K562 (cell line): ENCODE measurements around the gene RPLP2. TPM values are rescaled to one million over a fixed set of nuclear protein-coding genes. Genes with fewer than 3 reads are reported as not detected.

Source experiments
- BRF1 ChIP-seq: IDR thresholded peaks from 3 replicates; pipeline ENCODE4 v1.6.1; 2011; ENCODE audit warnings: borderline replicate concordance, mild to moderate bottlenecking; ENCODE audit not compliant: insufficient read length; ENCODE audit errors: extremely low read depth
- CCAR2 ChIP-seq: fragments of 200-400 bp; formaldehyde crosslinking; IDR thresholded peaks from 2 replicates; pipeline ENCODE4 v1.6.1; 2017; ENCODE audit warnings: mild to moderate bottlenecking, low read depth, low read length
- CEBPB ChIP-seq: fragments of 450-650 bp; IDR thresholded peaks from 2 replicates; pipeline ENCODE4 v1.6.1; 2016; ENCODE audit warnings: missing genetic modification characterization, missing compliant biosample characterization
- CHCHD3 ChIP-seq: fragments of 250-450 bp; sonication (Bioruptor Pico); IDR thresholded peaks from 2 replicates; pipeline ENCODE4 v2.1.2; 2022; ENCODE audit warnings: mild to moderate bottlenecking
- CXXC5 ChIP-seq: fragments of 250-450 bp; sonication (Bioruptor Pico); IDR thresholded peaks from 2 replicates; pipeline ENCODE4 v1.8.0; 2022; ENCODE audit warnings: inconsistent platforms, mild to moderate bottlenecking, moderate library complexity
- FUS ChIP-seq: fragments of 200-400 bp; formaldehyde crosslinking; optimal IDR thresholded peaks from 2 replicates; pipeline ENCODE3; 2017; ENCODE audit warnings: low read depth, low read length
- HNRNPK ChIP-seq: fragments of 200-400 bp; formaldehyde crosslinking; IDR thresholded peaks from one replicate; pipeline ENCODE4 v1.6.1; 2018; ENCODE audit warnings: mild to moderate bottlenecking, low read depth, low read length; ENCODE audit not compliant: poor library complexity, severe bottlenecking
- JUND ChIP-seq, 2 experiments: IDR thresholded peaks; 2 replicates in 1 of 2; 3 replicates in 1 of 2; pipeline ENCODE4 v1.6.1; 2011; ENCODE audit warnings: borderline replicate concordance in 2 of 2, low read depth in 2 of 2, low read length in 2 of 2, improper control_type of control experiment in 1 of 2, missing biosample characterization in 1 of 2, missing genetic modification characterization in 1 of 2, missing genetic modification reagents in 1 of 2
- MCM5 ChIP-seq: fragments of 450-650 bp; IDR thresholded peaks from 2 replicates; pipeline ENCODE4 v1.6.1; 2016; ENCODE audit warnings: low read depth
- PPARD ChIP-seq: fragments of 250-450 bp; sonication (Bioruptor Pico); IDR thresholded peaks from 2 replicates; pipeline ENCODE4 v1.8.0; 2022; ENCODE audit warnings: inconsistent platforms, mild to moderate bottlenecking, moderate library complexity
- RAD21 ChIP-seq, 2 experiments: fragments of 250-450 bp in 1 of 2; fragments of 450-650 bp in 1 of 2; sonication (Bioruptor Pico) in 1 of 2; formaldehyde crosslinking in 1 of 2; IDR thresholded peaks in 1 of 2; conservative IDR thresholded peaks in 1 of 2; 2 replicates each; pipeline versions ENCODE4 v1.4.0 to v1.8.0; 2020 to 2022; ENCODE audit warnings: mild to moderate bottlenecking in 2 of 2, moderate library complexity in 1 of 2
- SPI1 ChIP-seq: IDR thresholded peaks from 2 replicates; pipeline ENCODE4 v1.6.1; 2011; ENCODE audit warnings: low read depth, low read length, control low read depth, borderline replicate concordance
- SUPT5H ChIP-seq: fragments of 450-650 bp; IDR thresholded peaks from 2 replicates; pipeline ENCODE4 v1.6.1; 2016
- TCFL5 ChIP-seq: fragments of 250-450 bp; sonication (Bioruptor Pico); conservative IDR thresholded peaks from 2 replicates; pipeline ENCODE4 v1.6.1; 2021; ENCODE audit warnings: mild to moderate bottlenecking, moderate library complexity, matching md5 sums
- TSC22D4 ChIP-seq: fragments of 450-650 bp; IDR thresholded peaks from 2 replicates; pipeline ENCODE4 v1.6.1; 2016; ENCODE audit warnings: missing genetic modification characterization, missing biosample characterization, control low read depth
- ZC3H4 ChIP-seq: sonication (generic); formaldehyde crosslinking; IDR thresholded peaks from 2 replicates; pipeline ENCODE4 v1.9.0; 2021; ENCODE audit warnings: missing genetic modification reagents, borderline replicate concordance
- ZNF140 ChIP-seq: fragments of 250-450 bp; sonication (Bioruptor Pico); IDR thresholded peaks from 2 replicates; pipeline ENCODE4 v1.8.0; 2021; ENCODE audit warnings: moderate library complexity, mild to moderate bottlenecking, inconsistent platforms
- ZNF217 ChIP-seq: sonication (generic); formaldehyde crosslinking; IDR thresholded peaks from 2 replicates; pipeline ENCODE4 v1.8.0; 2022; ENCODE audit warnings: mild to moderate bottlenecking, missing genetic modification reagents
- polyA plus RNA-seq, 8 experiments: library from polyadenylated mRNA; depleted of rRNA in 4 of 8; stranded (reverse) in 5 of 8; unstranded in 3 of 8; fragments of >200 nt; fragmentation: Nextera tagmentation in 2 of 8; fragmentation: Illumina TruSeq in 1 of 8; extraction: Ambion mirVana in 2 of 8; extraction: Trizol in 1 of 8; gene quantifications; 2 replicates each; pipeline versions ENCODE4 v1.2.1 to v1.2.3, GENCODE V29; 2011 to 2014; ENCODE audit warnings: inconsistent platforms in 1 of 8, missing spikeins in 1 of 8
- total RNA-seq, 7 experiments: library from RNA; depleted of rRNA in 6 of 7; stranded (reverse); fragments of >200 nt in 6 of 7; fragmentation: Illumina TruSeq in 2 of 7; extraction: Trizol in 2 of 7; gene quantifications; 2 replicates each; pipeline versions ENCODE4 v1.2.1 to v1.2.3, GENCODE V29; 2011 to 2021; ENCODE audit warnings: low replicate concordance in 1 of 7
- TF ChIP-seq, protein P1 (sequence below): fragments of 250-450 bp; sonication (Bioruptor Pico); IDR thresholded peaks from 2 replicates; pipeline ENCODE4 v1.4.0; 2020
- TF ChIP-seq, protein P2 (sequence below): sonication (generic); formaldehyde crosslinking; IDR thresholded peaks from 2 replicates; pipeline ENCODE4 v1.8.1; 2023; ENCODE audit warnings: mild to moderate bottlenecking, missing genetic modification reagents
- TF ChIP-seq, protein P3 (sequence below): fragments of 450-650 bp; formaldehyde crosslinking; IDR thresholded peaks from 2 replicates; pipeline ENCODE4 v1.4.0; 2022; ENCODE audit warnings: missing genetic modification characterization
- TF ChIP-seq, protein P4 (sequence below): sonication (generic); formaldehyde crosslinking; IDR thresholded peaks from 2 replicates; pipeline ENCODE4 v1.8.0; 2022; ENCODE audit warnings: mild to moderate bottlenecking, missing genetic modification reagents, borderline replicate concordance

RPLP2 gene
- total and polyA plus RNA-seq, 9 of the 15 experiments (the other 6 are each of a cell fraction or from before 2014, with no cell fraction given): 528 to 3,807 (median 1,633) TPM

DNA sequence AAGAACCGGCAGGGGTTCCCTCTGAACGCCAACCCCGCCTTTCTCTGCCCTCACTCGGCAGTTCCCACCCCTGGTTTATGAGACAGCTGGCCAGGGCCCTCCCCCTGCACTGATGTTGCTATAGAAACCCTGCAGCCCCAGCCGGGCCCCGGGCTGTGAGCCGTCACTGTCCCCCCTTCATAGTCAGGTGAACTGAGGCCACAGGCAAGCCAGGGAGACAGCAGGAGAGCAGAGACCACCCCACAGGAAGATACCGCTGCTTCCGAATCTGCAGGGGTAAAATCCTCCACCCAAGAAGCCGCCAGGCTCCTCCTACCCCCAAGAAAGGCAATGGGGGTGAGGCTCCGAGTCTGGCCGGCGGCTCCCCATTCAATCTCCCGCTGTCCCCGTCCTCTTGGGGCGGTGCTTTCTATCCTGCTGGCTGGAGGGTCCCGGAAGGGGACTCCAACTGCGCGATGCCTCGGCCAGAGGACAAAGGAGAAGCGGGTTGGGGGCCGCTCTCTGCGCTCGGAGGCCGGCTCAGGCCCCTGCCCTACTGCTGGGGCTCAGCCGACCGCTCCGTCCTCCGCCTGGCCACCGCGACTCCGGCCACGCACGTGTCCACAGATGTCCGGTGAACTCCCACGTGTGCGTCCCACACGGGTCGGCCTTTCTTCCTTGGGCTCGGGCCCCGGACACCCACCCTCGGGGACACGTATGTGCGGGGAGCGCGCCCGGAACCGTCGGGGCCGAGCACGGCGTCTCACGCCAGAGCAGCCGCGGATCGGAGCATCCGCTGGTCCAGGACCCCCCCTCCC lies 12.3 kb upstream of the RPLP2 start (continued):
- no peak for TF ChIP-seq TSC22D4
- TF ChIP-seq, protein P1, sequence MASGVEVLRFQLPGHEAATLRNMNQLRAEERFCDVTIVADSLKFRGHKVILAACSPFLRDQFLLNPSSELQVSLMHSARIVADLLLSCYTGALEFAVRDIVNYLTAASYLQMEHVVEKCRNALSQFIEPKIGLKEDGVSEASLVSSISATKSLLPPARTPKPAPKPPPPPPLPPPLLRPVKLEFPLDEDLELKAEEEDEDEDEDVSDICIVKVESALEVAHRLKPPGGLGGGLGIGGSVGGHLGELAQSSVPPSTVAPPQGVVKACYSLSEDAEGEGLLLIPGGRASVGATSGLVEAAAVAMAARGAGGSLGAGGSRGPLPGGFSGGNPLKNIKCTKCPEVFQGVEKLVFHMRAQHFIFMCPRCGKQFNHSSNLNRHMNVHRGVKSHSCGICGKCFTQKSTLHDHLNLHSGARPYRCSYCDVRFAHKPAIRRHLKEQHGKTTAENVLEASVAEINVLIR (CRISPR knock-in tag): no peak
- TF ChIP-seq CEBPB (tag): no peak
- TF ChIP-seq FUS: no peak
- TF ChIP-seq PPARD: no peak
- TF ChIP-seq, protein P2, sequence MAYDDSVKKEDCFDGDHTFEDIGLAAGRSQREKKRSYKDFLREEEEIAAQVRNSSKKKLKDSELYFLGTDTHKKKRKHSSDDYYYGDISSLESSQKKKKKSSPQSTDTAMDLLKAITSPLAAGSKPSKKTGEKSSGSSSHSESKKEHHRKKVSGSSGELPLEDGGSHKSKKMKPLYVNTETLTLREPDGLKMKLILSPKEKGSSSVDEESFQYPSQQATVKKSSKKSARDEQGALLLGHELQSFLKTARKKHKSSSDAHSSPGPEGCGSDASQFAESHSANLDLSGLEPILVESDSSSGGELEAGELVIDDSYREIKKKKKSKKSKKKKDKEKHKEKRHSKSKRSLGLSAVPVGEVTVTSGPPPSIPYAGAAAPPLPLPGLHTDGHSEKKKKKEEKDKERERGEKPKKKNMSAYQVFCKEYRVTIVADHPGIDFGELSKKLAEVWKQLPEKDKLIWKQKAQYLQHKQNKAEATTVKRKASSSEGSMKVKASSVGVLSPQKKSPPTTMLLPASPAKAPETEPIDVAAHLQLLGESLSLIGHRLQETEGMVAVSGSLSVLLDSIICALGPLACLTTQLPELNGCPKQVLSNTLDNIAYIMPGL (CRISPR knock-in tag): 0 out of 2 replicates have a peak, but pooled peaks have one; percentile 78
- no peak for TF ChIP-seq CCAR2
- no peak for TF ChIP-seq ZNF140 (CRISPR knock-in tag)
- no peak for TF ChIP-seq ZNF217
- no peak for TF ChIP-seq RAD21 (CRISPR knock-in tag; conservative IDR thresholded peaks at IDR 0.05 in 1 of 2, IDR thresholded peaks at IDR 0.05 in 1 of 2)
- no peak for TF ChIP-seq JUND (IDR thresholded peaks at IDR 0.05; ENCODE audit: borderline replicate concordance, low read depth, low read length)
- TF ChIP-seq JUND (tag; IDR thresholded peaks at IDR 0.05; ENCODE audit: borderline replicate concordance, low read depth, low read length): no peak
- no peak for TF ChIP-seq MCM5
- peak; percentile 72 for TF ChIP-seq CXXC5 (CRISPR knock-in tag)
- no peak for TF ChIP-seq TCFL5 (CRISPR knock-in tag)
- TF ChIP-seq SPI1: 0 out of 2 replicates have a peak, but pooled peaks have one; percentile 31
- TF ChIP-seq, protein P3, sequence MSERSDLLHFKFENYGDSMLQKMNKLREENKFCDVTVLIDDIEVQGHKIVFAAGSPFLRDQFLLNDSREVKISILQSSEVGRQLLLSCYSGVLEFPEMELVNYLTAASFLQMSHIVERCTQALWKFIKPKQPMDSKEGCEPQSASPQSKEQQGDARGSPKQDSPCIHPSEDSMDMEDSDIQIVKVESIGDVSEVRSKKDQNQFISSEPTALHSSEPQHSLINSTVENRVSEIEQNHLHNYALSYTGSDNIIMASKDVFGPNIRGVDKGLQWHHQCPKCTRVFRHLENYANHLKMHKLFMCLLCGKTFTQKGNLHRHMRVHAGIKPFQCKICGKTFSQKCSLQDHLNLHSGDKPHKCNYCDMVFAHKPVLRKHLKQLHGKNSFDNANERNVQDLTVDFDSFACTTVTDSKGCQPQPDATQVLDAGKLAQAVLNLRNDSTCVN: no peak
- TF ChIP-seq SUPT5H: peak; percentile 35
- TF ChIP-seq, protein P4, sequence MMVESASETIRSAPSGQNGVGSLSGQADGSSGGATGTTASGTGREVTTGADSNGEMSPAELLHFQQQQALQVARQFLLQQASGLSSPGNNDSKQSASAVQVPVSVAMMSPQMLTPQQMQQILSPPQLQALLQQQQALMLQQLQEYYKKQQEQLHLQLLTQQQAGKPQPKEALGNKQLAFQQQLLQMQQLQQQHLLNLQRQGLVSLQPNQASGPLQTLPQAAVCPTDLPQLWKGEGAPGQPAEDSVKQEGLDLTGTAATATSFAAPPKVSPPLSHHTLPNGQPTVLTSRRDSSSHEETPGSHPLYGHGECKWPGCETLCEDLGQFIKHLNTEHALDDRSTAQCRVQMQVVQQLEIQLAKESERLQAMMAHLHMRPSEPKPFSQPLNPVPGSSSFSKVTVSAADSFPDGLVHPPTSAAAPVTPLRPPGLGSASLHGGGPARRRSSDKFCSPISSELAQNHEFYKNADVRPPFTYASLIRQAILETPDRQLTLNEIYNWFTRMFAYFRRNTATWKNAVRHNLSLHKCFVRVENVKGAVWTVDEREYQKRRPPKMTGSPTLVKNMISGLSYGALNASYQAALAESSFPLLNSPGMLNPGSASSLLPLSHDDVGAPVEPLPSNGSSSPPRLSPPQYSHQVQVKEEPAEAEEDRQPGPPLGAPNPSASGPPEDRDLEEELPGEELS: no peak
- TF ChIP-seq HNRNPK: no peak
- TF ChIP-seq ZC3H4 (CRISPR knock-in tag): no peak; the same call in 1 of the 2 replicates
- TF ChIP-seq CHCHD3 (CRISPR knock-in tag): no peak
- no peak for TF ChIP-seq BRF1
